PC-3 (cell line): Measurements from ENCODE around the gene DYNLT2B. TPM values are rescaled to one million over a fixed set of nuclear protein-coding genes. Genes with fewer than 3 reads are reported as not detected.
A peak's percentile ranks its signal among the peaks of the same experiment; 100 is the strongest.

Experiments
- ATAC-seq: fragments of 200-7000 bp; cut with Tn5 transposase; 2 replicates; pipeline ENCODE4 v1.9.1; 2020; ENCODE audit warnings: mild to moderate bottlenecking, moderate library complexity
- BruUV-seq: library from RNA; stranded (reverse); fragments of 400-500 nt; replicated peaks from 2 replicates; lab custom pipeline; 2021; lab: Mats Ljungman, UMichigan
- CTCF ChIA-PET: fragments of 300-600 bp; sonication (Branson Sonifier 250); formaldehyde crosslinking; loops from one replicate; lab custom pipeline; 2022; ENCODE audit warnings: antibody characterized with exemption; lab: Charles Lee
- POLR2A ChIA-PET: fragments of 300-600 bp; sonication (Branson Sonifier 250); formaldehyde crosslinking; loops from one replicate; lab custom pipeline; 2022; ENCODE audit warnings: antibody characterized with exemption; ENCODE audit not compliant: unreplicated experiment; lab: Charles Lee
- DNase-seq: peaks from one replicate; pipeline ENCODE4 v3.0.0-alpha.2; 2015
- H2AFZ ChIP-seq: fragments of 300-600 bp; sonication (generic); 2 replicates; pipeline ENCODE4 v1.6.0; 2016; ENCODE audit warnings: antibody characterized with exemption, low read length
- H3F3A ChIP-seq: fragments of 300-600 bp; sonication (generic); one replicate; pipeline ENCODE4 v1.6.0; 2017; ENCODE audit warnings: antibody characterized with exemption, low read length, control low read depth, mild to moderate bottlenecking; ENCODE audit not compliant: unreplicated experiment
- H3K27ac ChIP-seq: fragments of 300-600 bp; sonication (generic); 2 replicates; pipeline ENCODE4 v1.5.1; 2016; ENCODE audit warnings: mild to moderate bottlenecking, low read length
- H3K27me3 ChIP-seq: fragments of 300-600 bp; sonication (generic); 2 replicates; pipeline ENCODE4 v1.6.1; 2016; ENCODE audit warnings: low read length, mixed read lengths
- H3K36me3 ChIP-seq: fragments of 300-600 bp; sonication (generic); 2 replicates; pipeline ENCODE4 v1.6.1; 2016; ENCODE audit warnings: low read depth, mixed run types, low read length, mixed read lengths
- H3K4me1 ChIP-seq: fragments of 300-600 bp; sonication (generic); 2 replicates; pipeline ENCODE4 v1.5.1; 2016; ENCODE audit warnings: low read length; ENCODE audit not compliant: insufficient read depth
- H3K4me2 ChIP-seq: fragments of 300-600 bp; sonication (generic); 2 replicates; pipeline ENCODE4 v1.6.0; 2016; ENCODE audit warnings: low read length
- H3K4me3 ChIP-seq: fragments of 300-600 bp; sonication (generic); 2 replicates; pipeline ENCODE4 v1.5.1; 2016; ENCODE audit warnings: mild to moderate bottlenecking, low read length, mixed read lengths
- H3K79me2 ChIP-seq: fragments of 300-600 bp; sonication (generic); 2 replicates; pipeline ENCODE4 v1.6.1; 2017; ENCODE audit warnings: low read length, mixed read lengths
- H3K9ac ChIP-seq: fragments of 300-600 bp; sonication (generic); 2 replicates; pipeline ENCODE4 v1.6.0; 2016; ENCODE audit warnings: mild to moderate bottlenecking, low read length
- H3K9me2 ChIP-seq: fragments of 300-600 bp; sonication (generic); replicated peaks from 2 replicates; pipeline ENCODE4 v1.6.1; 2016; ENCODE audit warnings: mixed run types, low read length, mixed read lengths
- H3K9me3 ChIP-seq: fragments of 300-600 bp; sonication (generic); 2 replicates; pipeline ENCODE4 v1.6.1; 2016; ENCODE audit warnings: low read length, mixed read lengths
- H4K20me1 ChIP-seq: fragments of 300-600 bp; sonication (generic); 2 replicates; pipeline ENCODE4 v1.6.1; 2016; ENCODE audit warnings: low read length, mixed read lengths
- CTCF ChIP-seq: fragments of 300-600 bp; sonication (generic); conservative IDR thresholded peaks from 2 replicates; pipeline ENCODE4 v1.5.1; 2017; ENCODE audit warnings: antibody characterized with exemption, low read depth, mild to moderate bottlenecking, low read length
- EZH2 ChIP-seq: fragments of 300-600 bp; sonication (generic); IDR thresholded peaks from one replicate; pipeline ENCODE4 v1.6.1; 2017; ENCODE audit warnings: antibody characterized with exemption, mild to moderate bottlenecking, low read length; ENCODE audit not compliant: unreplicated experiment
- EZH2phosphoT487 ChIP-seq: fragments of 300-600 bp; sonication (generic); IDR thresholded peaks from 2 replicates; pipeline ENCODE4 v1.6.1; 2018; ENCODE audit warnings: mild to moderate bottlenecking, antibody characterized with exemption, low read length, borderline replicate concordance
- intact Hi-C: fragments of 100-400 bp; cut with micrococcal nuclease; formaldehyde crosslinking; loops from 2 replicates; pipeline ENCODE4 v1.9.0; 2023
- total RNA-seq: library from RNA; depleted of rRNA; stranded (reverse); fragments of >200 nt; gene quantifications from 2 replicates; pipeline ENCODE4 v1.2.3, GENCODE V29; 2014

Gene DYNLT2B
- total RNA-seq, 1 experiment from 2014 or later = 19.8 TPM

DNA sequence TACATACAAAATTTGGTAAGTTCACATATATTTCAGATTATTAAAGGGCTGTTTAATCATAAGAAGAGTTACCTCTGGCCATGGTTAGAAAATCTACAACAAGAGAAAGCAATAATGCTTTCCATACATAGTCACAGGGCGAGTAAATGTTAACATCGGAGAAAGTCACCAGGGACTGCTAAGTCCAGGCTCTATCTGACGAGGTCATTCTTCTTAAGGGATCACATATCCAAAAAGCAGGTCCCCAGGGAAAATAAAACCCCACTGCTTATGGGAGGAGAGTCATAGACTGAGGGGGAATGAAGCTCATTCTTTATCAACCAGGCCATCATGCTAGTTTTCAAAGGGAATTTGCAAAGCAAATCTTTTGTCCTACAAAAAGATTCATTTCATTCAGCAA lies 33.6 kb downstream of the DYNLT2B start:
- no peak for DNase-seq
- no peak for ATAC-seq
- ChIA-PET POLR2A (no interaction called here), CTCF (no interaction called here)
- BruUV-seq = no TSS peak
- H3K4me2 ChIP-seq = peak overlapping the region; percentile 30
- H3K4me1 ChIP-seq = peaks cover 26% of the 10 kb centered on the region
- no peak overlapping the region for H3K9ac ChIP-seq
- intact Hi-C loops = no loop called here
- H3K4me3 ChIP-seq = peak overlapping the region; percentile 22; the same call in 1 of the 2 replicates
- TF ChIP-seq CTCF (no peak), EZH2phosphoT487 (no peak), EZH2 (no peak)
- H3K79me2 ChIP-seq = peaks cover 85% of the 10 kb centered on the region
- no peak overlapping the region for H2AFZ ChIP-seq
- no peaks in the 10 kb centered on the region for H3K9me3 ChIP-seq
- no peaks in the 10 kb centered on the region for H3K9me2 ChIP-seq
- no peaks in the 10 kb centered on the region for H3K36me3 ChIP-seq
- H3F3A ChIP-seq = no peaks in the 10 kb centered on the region
- H3K27ac ChIP-seq = no peak overlapping the region
- H4K20me1 ChIP-seq = peaks cover 9% of the 10 kb centered on the region; the same call in 1 of the 2 replicates
- H3K27me3 ChIP-seq = no peaks in the 10 kb centered on the region

DNA sequence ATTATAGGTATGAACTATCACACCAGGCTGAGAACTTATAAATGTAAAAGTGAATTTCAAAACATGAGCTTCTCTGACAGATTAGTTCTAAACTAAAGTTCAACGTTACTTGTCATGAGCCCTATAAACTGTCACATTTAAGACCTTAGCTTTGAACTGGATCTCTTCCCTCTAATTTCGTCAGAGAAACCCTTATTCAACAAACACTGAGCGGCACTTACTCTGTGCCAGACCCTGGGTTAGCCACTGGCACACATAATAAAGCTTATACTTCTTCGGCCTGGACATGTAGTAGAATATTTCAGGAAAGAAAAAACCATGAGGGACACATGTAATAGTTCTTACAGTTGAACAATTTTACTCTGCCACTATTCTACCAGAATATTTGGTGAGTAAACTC lies 36.1 kb downstream of the DYNLT2B start:
- no peak for ATAC-seq
- H3K79me2 ChIP-seq = peaks cover 92% of the 10 kb centered on the region
- no peak for DNase-seq
- no peaks in the 10 kb centered on the region for H3K27me3 ChIP-seq
- TF ChIP-seq CTCF (no peak), EZH2phosphoT487 (no peak), EZH2 (no peak)
- no peaks in the 10 kb centered on the region for H3K9me3 ChIP-seq
- H3F3A ChIP-seq = no peaks in the 10 kb centered on the region
- intact Hi-C loops = no loop called here
- H4K20me1 ChIP-seq = peaks cover 9% of the 10 kb centered on the region; the same call in 1 of the 2 replicates
- H3K36me3 ChIP-seq = no peaks in the 10 kb centered on the region
- ChIA-PET POLR2A (no interaction called here), CTCF (interaction anchor here (1.2 kb wide), 1 partner anchor 237 kb away, joined by 3 read pairs; no protein-coding TSS in a partner anchor)
- H3K4me3 ChIP-seq = no peak overlapping the region
- H3K9ac ChIP-seq = no peak overlapping the region
- no peaks in the 10 kb centered on the region for H3K9me2 ChIP-seq
- BruUV-seq = no TSS peak
- no peak overlapping the region for H2AFZ ChIP-seq
- no peak overlapping the region for H3K27ac ChIP-seq
- H3K4me1 ChIP-seq = peaks cover 36% of the 10 kb centered on the region
- no peak overlapping the region for H3K4me2 ChIP-seq

- H2AFZ ChIP-seq = no peak overlapping the region
- no peaks in the 10 kb centered on the region for H3K9me3 ChIP-seq
- no peaks in the 10 kb centered on the region for H3K9me2 ChIP-seq
- TF ChIP-seq EZH2 = no peak
- no peak for TF ChIP-seq CTCF
- TF ChIP-seq EZH2phosphoT487 = no peak
- CTCF ChIA-PET = interaction anchor here (1.2 kb wide), 1 partner anchor 239 kb away, joined by 3 read pairs; no protein-coding TSS in a partner anchor
- H3K4me2 ChIP-seq = no peak overlapping the region
- no peak overlapping the region for H3K27ac ChIP-seq
- POLR2A ChIA-PET = interaction anchor here (0.6 kb wide), 2 partner anchors 459 to 494 kb away, joined by 3 to 4 read pairs; no protein-coding TSS in a partner anchor
- no peaks in the 10 kb centered on the region for H3F3A ChIP-seq
- peaks cover 9% of the 10 kb centered on the region; the same call in 1 of the 2 replicates for H4K20me1 ChIP-seq
- no peak overlapping the region for H3K4me3 ChIP-seq
- ATAC-seq (no peak), DNase-seq (no peak)
- peaks cover 89% of the 10 kb centered on the region for H3K79me2 ChIP-seq
- peaks cover 31% of the 10 kb centered on the region for H3K4me1 ChIP-seq
- H3K27me3 ChIP-seq = no peaks in the 10 kb centered on the region
- no peaks in the 10 kb centered on the region for H3K36me3 ChIP-seq
- no peak overlapping the region for H3K9ac ChIP-seq
- intact Hi-C loops = no loop called here
- BruUV-seq = no TSS peak
These were observed 37.2 kb downstream of the DYNLT2B start for GRCh38 chr3:196280689-196281440.
